ENCODE results near the gene STAC3.

STAC3 gene

DNA sequence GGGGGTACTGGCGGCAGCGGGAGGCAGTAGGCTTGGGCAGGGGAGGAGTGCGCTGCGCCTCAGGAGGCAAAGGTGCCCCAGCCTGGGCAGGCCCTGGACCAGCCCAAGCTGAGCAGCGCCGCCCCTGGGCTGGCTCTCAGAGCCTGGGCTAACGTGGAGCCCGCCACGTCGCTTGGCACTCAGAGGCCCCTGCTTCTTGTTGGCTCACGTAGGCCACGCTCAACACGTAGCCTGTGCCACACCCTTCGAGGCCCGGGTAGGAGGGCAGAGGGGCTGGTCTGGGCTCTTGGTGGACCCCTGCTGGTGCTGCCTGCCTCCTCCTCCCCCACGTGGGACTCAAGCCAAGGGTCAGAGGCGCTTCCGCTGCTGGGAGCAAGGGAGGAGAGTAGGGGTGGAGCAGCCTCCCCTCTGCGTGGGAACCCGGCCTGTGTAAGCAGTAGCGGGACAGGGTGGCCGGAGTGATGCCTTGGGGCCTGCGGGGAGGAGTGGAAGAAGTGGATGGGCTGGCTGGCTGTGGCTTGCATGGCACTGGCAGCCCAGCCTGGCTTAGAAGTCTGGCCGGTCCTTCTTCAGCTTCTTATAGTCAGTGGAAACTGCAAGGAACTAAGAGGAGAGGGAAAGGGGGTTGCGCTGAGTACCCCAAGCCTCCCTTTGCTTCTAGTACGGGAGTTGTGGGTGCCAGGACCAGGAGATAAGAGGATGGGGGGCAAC lies 15.8 kb downstream of the STAC3 start (continued):
- TF ChIP-seq ZNF335 (tag by site-specific recombination; conservative IDR thresholded peaks at IDR 0.05) (0 out of 2 replicates have a peak, but pooled peaks have one; percentile 28), ZNF473 (tag by site-specific recombination; IDR thresholded peaks at IDR 0.05) (no peak), GLIS2 (tag by site-specific recombination; IDR thresholded peaks at IDR 0.05) (peak; percentile 68), ZNF2 (tag by site-specific recombination; IDR thresholded peaks at IDR 0.05) (peak; percentile 41; the same call in 1 of the 2 replicates), ELK4 (IDR thresholded peaks at IDR 0.05; ENCODE audit: borderline replicate concordance, low read depth, low read length) (no peak), KLF8 (tag by site-specific recombination; IDR thresholded peaks at IDR 0.05) (no peak), ZNF571 (tag by site-specific recombination; IDR thresholded peaks at IDR 0.05) (no peak), ZNF521 (tag by site-specific recombination; IDR thresholded peaks at IDR 0.05) (no peak), ZSCAN23 (tag by site-specific recombination; IDR thresholded peaks at IDR 0.05) (no peak), ZBTB17 (tag by site-specific recombination; IDR thresholded peaks at IDR 0.05) (peak; percentile 78), ZNF184 (tag by site-specific recombination; IDR thresholded peaks at IDR 0.05) (no peak), YY2 (tag by site-specific recombination; IDR thresholded peaks at IDR 0.05) (no peak), ZNF121 (tag by site-specific recombination; IDR thresholded peaks at IDR 0.05) (no peak), GLI2 (tag by site-specific recombination; IDR thresholded peaks at IDR 0.05; ENCODE audit: borderline replicate concordance, low read depth) (no peak), ZNF585B (tag by site-specific recombination; IDR thresholded peaks at IDR 0.05) (no peak), ZNF843 (tag by site-specific recombination; IDR thresholded peaks at IDR 0.05) (no peak), ZFHX2 (tag by site-specific recombination; conservative IDR thresholded peaks at IDR 0.05) (peak; percentile 98), ZNF324 (tag by site-specific recombination; IDR thresholded peaks at IDR 0.05) (0 out of 2 replicates have a peak, but pooled peaks have one; percentile 61), ZNF23 (tag by site-specific recombination; IDR thresholded peaks at IDR 0.05; ENCODE audit: borderline replicate concordance) (no peak), HOXA7 (CRISPR knock-in tag; IDR thresholded peaks at IDR 0.05; ENCODE audit: borderline replicate concordance) (no peak), ZNF26 (tag by site-specific recombination; IDR thresholded peaks at IDR 0.05) (no peak), ZNF248 (tag by site-specific recombination; IDR thresholded peaks at IDR 0.05) (no peak), ZNF629 (tag by site-specific recombination; IDR thresholded peaks at IDR 0.05) (no peak), CTCF (tag by site-specific recombination; IDR thresholded peaks at IDR 0.05) (peak; percentile 65; the same call in 1 of the 2 replicates), KLF16 (tag by site-specific recombination; IDR thresholded peaks at IDR 0.05) (peak; percentile 79; the same call in 1 of the 2 replicates), SP7 (tag by site-specific recombination; IDR thresholded peaks at IDR 0.05) (peak; percentile 92)
- TF ChIP-seq, protein P1, sequence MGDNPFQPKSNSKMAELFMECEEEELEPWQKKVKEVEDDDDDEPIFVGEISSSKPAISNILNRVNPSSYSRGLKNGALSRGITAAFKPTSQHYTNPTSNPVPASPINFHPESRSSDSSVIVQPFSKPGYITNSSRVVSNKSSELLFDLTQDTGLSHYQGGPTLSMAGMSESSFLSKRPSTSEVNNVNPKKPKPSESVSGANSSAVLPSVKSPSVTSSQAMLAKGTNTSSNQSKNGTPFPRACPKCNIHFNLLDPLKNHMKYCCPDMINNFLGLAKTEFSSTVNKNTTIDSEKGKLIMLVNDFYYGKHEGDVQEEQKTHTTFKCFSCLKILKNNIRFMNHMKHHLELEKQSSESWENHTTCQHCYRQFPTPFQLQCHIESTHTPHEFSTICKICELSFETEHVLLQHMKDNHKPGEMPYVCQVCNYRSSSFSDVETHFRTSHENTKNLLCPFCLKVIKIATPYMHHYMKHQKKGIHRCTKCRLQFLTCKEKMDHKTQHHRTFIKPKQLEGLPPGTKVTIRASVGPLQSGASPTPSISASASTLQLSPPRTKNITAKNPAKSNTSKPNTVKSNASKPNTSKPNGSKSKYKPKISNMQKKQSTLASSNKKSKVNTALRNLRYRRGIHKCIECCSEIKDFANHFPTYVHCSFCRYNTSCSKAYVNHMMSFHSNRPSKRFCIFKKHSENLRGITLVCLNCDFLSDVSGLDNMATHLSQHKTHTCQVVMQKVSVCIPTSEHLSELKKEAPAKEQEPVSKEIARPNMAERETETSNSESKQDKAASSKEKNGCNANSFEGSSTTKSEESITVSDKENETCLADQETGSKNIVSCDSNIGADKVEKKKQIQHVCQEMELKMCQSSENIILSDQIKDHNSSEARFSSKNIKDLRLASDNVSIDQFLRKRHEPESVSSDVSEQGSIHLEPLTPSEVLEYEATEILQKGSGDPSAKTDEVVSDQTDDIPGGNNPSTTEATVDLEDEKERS (tag by site-specific recombination; IDR thresholded peaks at IDR 0.05): no peak
- TF ChIP-seq, protein P2, sequence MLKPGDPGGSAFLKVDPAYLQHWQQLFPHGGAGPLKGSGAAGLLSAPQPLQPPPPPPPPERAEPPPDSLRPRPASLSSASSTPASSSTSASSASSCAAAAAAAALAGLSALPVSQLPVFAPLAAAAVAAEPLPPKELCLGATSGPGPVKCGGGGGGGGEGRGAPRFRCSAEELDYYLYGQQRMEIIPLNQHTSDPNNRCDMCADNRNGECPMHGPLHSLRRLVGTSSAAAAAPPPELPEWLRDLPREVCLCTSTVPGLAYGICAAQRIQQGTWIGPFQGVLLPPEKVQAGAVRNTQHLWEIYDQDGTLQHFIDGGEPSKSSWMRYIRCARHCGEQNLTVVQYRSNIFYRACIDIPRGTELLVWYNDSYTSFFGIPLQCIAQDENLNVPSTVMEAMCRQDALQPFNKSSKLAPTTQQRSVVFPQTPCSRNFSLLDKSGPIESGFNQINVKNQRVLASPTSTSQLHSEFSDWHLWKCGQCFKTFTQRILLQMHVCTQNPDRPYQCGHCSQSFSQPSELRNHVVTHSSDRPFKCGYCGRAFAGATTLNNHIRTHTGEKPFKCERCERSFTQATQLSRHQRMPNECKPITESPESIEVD (tag by site-specific recombination; IDR thresholded peaks at IDR 0.05): no peak
- TF ChIP-seq, protein P3, sequence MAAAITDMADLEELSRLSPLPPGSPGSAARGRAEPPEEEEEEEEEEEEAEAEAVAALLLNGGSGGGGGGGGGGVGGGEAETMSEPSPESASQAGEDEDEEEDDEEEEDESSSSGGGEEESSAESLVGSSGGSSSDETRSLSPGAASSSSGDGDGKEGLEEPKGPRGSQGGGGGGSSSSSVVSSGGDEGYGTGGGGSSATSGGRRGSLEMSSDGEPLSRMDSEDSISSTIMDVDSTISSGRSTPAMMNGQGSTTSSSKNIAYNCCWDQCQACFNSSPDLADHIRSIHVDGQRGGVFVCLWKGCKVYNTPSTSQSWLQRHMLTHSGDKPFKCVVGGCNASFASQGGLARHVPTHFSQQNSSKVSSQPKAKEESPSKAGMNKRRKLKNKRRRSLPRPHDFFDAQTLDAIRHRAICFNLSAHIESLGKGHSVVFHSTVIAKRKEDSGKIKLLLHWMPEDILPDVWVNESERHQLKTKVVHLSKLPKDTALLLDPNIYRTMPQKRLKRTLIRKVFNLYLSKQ (tag by site-specific recombination; IDR thresholded peaks at IDR 0.05; ENCODE audit: borderline replicate concordance): no peak

Measured in HEK293 (cell line).